CD14-positive monocyte (primary cell): ENCODE measurements around the gene LRRC4C. TPM values are rescaled to one million over a fixed set of nuclear protein-coding genes. Genes with fewer than 3 reads are reported as not detected.

Experiments
- DNase-seq, 3 donors: peaks; one replicate each; pipeline ENCODE4 v3.0.0-alpha.2; 2011 to 2022
- H2AFZ ChIP-seq: 2 replicates; pipeline ENCODE4 v1.6.0; 2012; ENCODE audit warnings: mild to moderate bottlenecking, low read depth, low read length, inconsistent platforms; ENCODE audit not compliant: insufficient read depth, poor library complexity, severe bottlenecking
- H3K27ac ChIP-seq, 2 donors: 1 replicate in 1 of 2; 2 replicates in 1 of 2; pipeline ENCODE4 v1.5.1; 2012 to 2013; ENCODE audit warnings: low read length in 2 of 2, control low read depth in 1 of 2, inconsistent platforms in 1 of 2, low read depth in 1 of 2, mild to moderate bottlenecking in 1 of 2
- H3K27me3 ChIP-seq, 2 donors: one replicate each; pipeline versions ENCODE4 v1.6.0 to v1.6.1; 2011 to 2013; ENCODE audit warnings: low read length in 2 of 2; ENCODE audit not compliant: control insufficient read depth in 2 of 2, insufficient read depth in 2 of 2
- H3K36me3 ChIP-seq, 2 donors: replicated peaks in 1 of 2; 1 replicate in 1 of 2; 2 replicates in 1 of 2; pipeline versions ENCODE4 v1.5.1 to v1.6.1; 2012 to 2013; ENCODE audit warnings: low read length in 2 of 2, control low read depth in 1 of 2, inconsistent platforms in 1 of 2, mild to moderate bottlenecking in 1 of 2; ENCODE audit not compliant: insufficient read depth in 2 of 2, control insufficient read depth in 1 of 2
- H3K4me1 ChIP-seq, 2 donors: 1 replicate in 1 of 2; 2 replicates in 1 of 2; pipeline versions ENCODE4 v1.5.1 to v1.6.1; 2012 to 2013; ENCODE audit warnings: low read length in 2 of 2, control low read depth in 1 of 2, inconsistent platforms in 1 of 2, mild to moderate bottlenecking in 1 of 2, moderate library complexity in 1 of 2; ENCODE audit not compliant: insufficient read depth in 2 of 2, control insufficient read depth in 1 of 2
- H3K4me2 ChIP-seq: replicated peaks from 2 replicates; pipeline ENCODE3; 2012; ENCODE audit warnings: low read length, moderate library complexity, mild to moderate bottlenecking; ENCODE audit not compliant: poor library complexity, severe bottlenecking; ENCODE audit errors: extremely low read depth
- H3K4me3 ChIP-seq, 3 experiments: fragments of 200-600 bp in 1 of 3; sonication (generic) in 1 of 3; replicated peaks in 1 of 3; 1 replicate in 2 of 3; 2 replicates in 1 of 3; pipeline ENCODE4 v1.5.1; 2011 to 2013; ENCODE audit warnings: low read length in 3 of 3, mild to moderate bottlenecking in 3 of 3, control low read depth in 2 of 3, low read depth in 2 of 3, inconsistent platforms in 1 of 3, moderate library complexity in 1 of 3
- H3K79me2 ChIP-seq: 2 replicates; pipeline ENCODE4 v1.6.0; 2012; ENCODE audit warnings: mild to moderate bottlenecking, control low read depth, inconsistent platforms, low read length, moderate library complexity; ENCODE audit not compliant: insufficient read depth
- H3K9ac ChIP-seq: 2 replicates; pipeline ENCODE4 v1.6.0; 2017; ENCODE audit warnings: low read length, mild to moderate bottlenecking; ENCODE audit not compliant: insufficient read depth, poor library complexity, severe bottlenecking
- H3K9me3 ChIP-seq, 2 donors: replicated peaks in 1 of 2; 1 replicate in 1 of 2; 2 replicates in 1 of 2; pipeline versions ENCODE4 v1.5.1 to v1.6.1; 2012 to 2013; ENCODE audit warnings: low read length in 2 of 2, control low read depth in 1 of 2; ENCODE audit not compliant: control insufficient read depth in 1 of 2, insufficient read depth in 1 of 2
- H4K20me1 ChIP-seq: 2 replicates; pipeline ENCODE4 v1.6.0; 2012; ENCODE audit warnings: mild to moderate bottlenecking, low read length, control low read depth, moderate library complexity; ENCODE audit not compliant: insufficient read depth
- H3K27ac Mint-ChIP-seq, 7 donors: one replicate each; pipeline ENCODE4 v1.8.0; 2020; ENCODE audit warnings: mild to moderate bottlenecking in 7 of 7, mixed read lengths in 7 of 7, moderate library complexity in 6 of 7, inconsistent platforms in 2 of 7
- H3K27me3 Mint-ChIP-seq, 3 donors: one replicate each; pipeline ENCODE4 v1.8.0; 2021 to 2022; ENCODE audit warnings: low read depth in 3 of 3, mild to moderate bottlenecking in 3 of 3, mixed read lengths in 3 of 3, moderate library complexity in 3 of 3, inconsistent platforms in 1 of 3
- H3K36me3 Mint-ChIP-seq, 2 donors: one replicate each; pipeline ENCODE4 v1.8.0; 2020; ENCODE audit warnings: mixed read lengths in 2 of 2, inconsistent platforms in 1 of 2, mild to moderate bottlenecking in 1 of 2
- H3K4me1 Mint-ChIP-seq: one replicate; pipeline ENCODE4 v1.8.0; 2020; ENCODE audit warnings: mild to moderate bottlenecking, mixed read lengths
- H3K4me3 Mint-ChIP-seq, 2 donors: one replicate each; pipeline ENCODE4 v1.8.0; 2020; ENCODE audit warnings: mild to moderate bottlenecking in 2 of 2, mixed read lengths in 2 of 2, moderate library complexity in 1 of 2
- H3K9me3 Mint-ChIP-seq, 7 donors: one replicate each; pipeline ENCODE4 v1.8.0; 2020 to 2022; ENCODE audit warnings: mixed read lengths in 7 of 7, mild to moderate bottlenecking in 6 of 7, moderate library complexity in 6 of 7, inconsistent platforms in 2 of 7
- WGBS: methylation state at CpG from one replicate; pipeline ENCODE4 v1.1.5; 2013; ENCODE audit warnings: missing lambda C conversion rate; ENCODE audit not compliant: insufficient coverage; 5-methylcytosine and 5-hydroxymethylcytosine counted together
- intact Hi-C, 2 donors: fragments of 100-400 bp; cut with micrococcal nuclease; formaldehyde crosslinking; loops; one replicate each; pipeline versions ENCODE4 v1.15.0 to v1.15.1; 2023
- polyA plus RNA-seq, 3 donors: library from polyadenylated mRNA; depleted of rRNA in 1 of 3; unstranded in 2 of 3; stranded (reverse) in 1 of 3; fragments of 300-500 nt in 2 of 3; fragments of >200 nt in 1 of 3; fragmentation: Illumina TruSeq in 2 of 3; gene quantifications; 1 replicate in 2 of 3; 2 replicates in 1 of 3; pipeline ENCODE4 v1.2.3, GENCODE V29; 2012 to 2021
- TF ChIP-seq, protein P1 (sequence below): fragments of 200-600 bp; IDR thresholded peaks from one replicate; pipeline ENCODE4 v1.8.0; 2022; ENCODE audit warnings: antibody characterized with exemption, mild to moderate bottlenecking

Gene LRRC4C
- polyA plus RNA-seq, 3 donors: not detected

DNA sequence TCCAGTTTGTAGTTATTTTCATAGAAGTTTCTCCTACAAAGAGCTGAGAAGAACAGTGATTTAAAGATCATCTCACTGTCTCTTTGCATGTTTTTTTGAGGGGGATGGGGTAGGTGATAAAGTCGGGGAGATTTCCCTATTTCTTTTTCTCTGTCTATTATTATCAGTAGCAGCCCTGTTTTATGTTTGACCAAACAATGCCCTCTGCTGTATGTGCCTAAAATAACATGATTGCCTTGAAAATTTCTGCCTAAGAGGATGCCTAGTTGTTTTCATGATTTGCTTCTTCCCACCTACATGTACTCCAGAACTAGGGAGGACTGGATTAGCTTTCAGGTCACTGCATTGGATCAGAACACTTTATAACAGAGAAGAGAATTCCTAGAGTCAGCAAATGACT, 1330.2 kb downstream of the LRRC4C start:
- H3K4me1 ChIP-seq: no peaks in the 10 kb centered on the region
- Mint-ChIP-seq H3K4me3 (no peak overlapping the region), H3K9me3 (no peaks in the 10 kb centered on the region), H3K4me1 (peaks cover 2% of the 10 kb centered on the region), H3K27me3 (peaks cover 0 to 5% (median 0%) of the 10 kb centered on the region in 3 donors), H3K36me3 (no peaks in the 10 kb centered on the region), H3K27ac (no peak overlapping the region)
- H2AFZ ChIP-seq: no peak overlapping the region
- WGBS: no CpG with 5 or more reads among the region's 1 CpG
- H3K4me3 ChIP-seq: no peak overlapping the region
- no peak overlapping the region for H3K4me2 ChIP-seq
- H3K9ac ChIP-seq: no peak overlapping the region
- H3K27me3 ChIP-seq: no peaks in the 10 kb centered on the region
- no peaks in the 10 kb centered on the region for H3K36me3 ChIP-seq
- no peaks in the 10 kb centered on the region for H4K20me1 ChIP-seq
- TF ChIP-seq, protein P1, sequence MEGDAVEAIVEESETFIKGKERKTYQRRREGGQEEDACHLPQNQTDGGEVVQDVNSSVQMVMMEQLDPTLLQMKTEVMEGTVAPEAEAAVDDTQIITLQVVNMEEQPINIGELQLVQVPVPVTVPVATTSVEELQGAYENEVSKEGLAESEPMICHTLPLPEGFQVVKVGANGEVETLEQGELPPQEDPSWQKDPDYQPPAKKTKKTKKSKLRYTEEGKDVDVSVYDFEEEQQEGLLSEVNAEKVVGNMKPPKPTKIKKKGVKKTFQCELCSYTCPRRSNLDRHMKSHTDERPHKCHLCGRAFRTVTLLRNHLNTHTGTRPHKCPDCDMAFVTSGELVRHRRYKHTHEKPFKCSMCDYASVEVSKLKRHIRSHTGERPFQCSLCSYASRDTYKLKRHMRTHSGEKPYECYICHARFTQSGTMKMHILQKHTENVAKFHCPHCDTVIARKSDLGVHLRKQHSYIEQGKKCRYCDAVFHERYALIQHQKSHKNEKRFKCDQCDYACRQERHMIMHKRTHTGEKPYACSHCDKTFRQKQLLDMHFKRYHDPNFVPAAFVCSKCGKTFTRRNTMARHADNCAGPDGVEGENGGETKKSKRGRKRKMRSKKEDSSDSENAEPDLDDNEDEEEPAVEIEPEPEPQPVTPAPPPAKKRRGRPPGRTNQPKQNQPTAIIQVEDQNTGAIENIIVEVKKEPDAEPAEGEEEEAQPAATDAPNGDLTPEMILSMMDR: no peak
- H3K79me2 ChIP-seq: no peaks in the 10 kb centered on the region
- intact Hi-C loops: no loop called here
- H3K27ac ChIP-seq: no peak overlapping the region
- DNase-seq: no peak
- H3K9me3 ChIP-seq: no peaks in the 10 kb centered on the region

DNA sequence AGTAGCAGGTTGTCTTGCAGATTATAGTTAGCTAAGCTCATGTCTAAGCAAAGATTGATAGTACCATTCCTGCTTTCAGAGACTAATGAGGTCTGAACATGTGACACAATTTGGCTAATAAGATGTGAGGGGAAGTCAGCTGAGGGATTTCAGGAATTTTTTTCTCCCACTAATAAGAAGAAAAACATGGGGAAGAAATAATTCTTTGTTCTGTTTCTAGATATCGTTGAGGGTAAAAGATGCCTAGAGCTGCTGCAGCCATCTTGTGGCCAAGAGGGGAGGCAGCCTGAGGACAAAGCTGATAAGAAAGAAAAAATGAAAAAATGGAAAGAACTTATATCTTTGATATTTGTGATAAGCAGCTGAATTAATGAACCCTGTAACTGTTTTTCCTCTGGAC, 1334.4 kb downstream of the LRRC4C start:
- Mint-ChIP-seq H3K9me3 (peaks cover 0 to 2% (median 0%) of the 10 kb centered on the region in 7 donors), H3K27me3 (peaks cover 0 to 3% (median 0%) of the 10 kb centered on the region in 3 donors), H3K36me3 (no peaks in the 10 kb centered on the region), H3K4me1 (peaks cover 2% of the 10 kb centered on the region), H3K27ac (no peak overlapping the region), H3K4me3 (no peak overlapping the region)
- Histone ChIP-seq H2AFZ (no peak overlapping the region), H3K4me2 (no peak overlapping the region), H3K4me1 (no peaks in the 10 kb centered on the region), H3K4me3 (no peak overlapping the region), H3K27me3 (no peaks in the 10 kb centered on the region), H3K79me2 (no peaks in the 10 kb centered on the region), H3K9me3 (no peaks in the 10 kb centered on the region), H4K20me1 (no peaks in the 10 kb centered on the region), H3K27ac (no peak overlapping the region), H3K9ac (no peak overlapping the region), H3K36me3 (no peaks in the 10 kb centered on the region)
- WGBS: no CpG with 5 or more reads among the region's 1 CpG
- TF ChIP-seq, protein P1: peak; percentile 19
- intact Hi-C loops: no loop called here
- no peak for DNase-seq
